Activated CD4-positive, alpha-beta T cell treated with anti-CD3 and anti-CD28 coated beads, Interleukin-2, Interleukin-6, amounts not matched to agents 100 ng/mL and 50 ng/mL, durations not matched to agents 16 hours and 8 hours (primary cell): Measurements from ENCODE around the gene MKLN1.
A peak's percentile ranks its signal among the peaks of the same experiment; 100 is the strongest.
"Not testable (repeated sequence)": the region's sequence is repeated elsewhere in the genome, so short reads cannot be mapped to it uniquely, and the experiment has no call there.

Experiments used
- DNase-seq: peaks from one replicate; pipeline ENCODE4 v3.0.0-alpha.2; 2020

The MKLN1 gene

GRCh38 chr7:131320603-131321002, 7.1 kb upstream of the MKLN1 start:
- DNase-seq: no peak

GRCh38 chr7:131321656-131322055, 6.0 kb upstream of the MKLN1 start:
- no peak for DNase-seq

- no peak for DNase-seq
Observed at GRCh38 chr7:131322061-131322460, 5.6 kb upstream of the MKLN1 start.

GRCh38 chr7:131322861-131323260, 4.8 kb upstream of the MKLN1 start:
- no peak for DNase-seq

- DNase-seq: peak; percentile 58
Observed at GRCh38 chr7:131325179-131325840, 2.4 kb upstream of the MKLN1 start.

GRCh38 chr7:131326576-131326975, 1.1 kb upstream of the MKLN1 start:
- no peak for DNase-seq

- peak; percentile 33 for DNase-seq
Observed at GRCh38 chr7:131327049-131327625, 539 bp upstream of the MKLN1 start.

GRCh38 chr7:131328377-131329175, 900 bp downstream of the MKLN1 start:
- no peak for DNase-seq

- no peak for DNase-seq
Observed at GRCh38 chr7:131329176-131329570, 1.5 kb downstream of the MKLN1 start.

GRCh38 chr7:131330299-131330698, 2.6 kb downstream of the MKLN1 start:
- no peak for DNase-seq

GRCh38 chr7:131331806-131332205, 4.1 kb downstream of the MKLN1 start:
- no peak for DNase-seq

GRCh38 chr7:131332729-131333128, 5.1 kb downstream of the MKLN1 start:
- DNase-seq: not testable (repeated sequence)

GRCh38 chr7:131335639-131336381, 8.1 kb downstream of the MKLN1 start:
- DNase-seq: no peak

GRCh38 chr7:131336956-131337355, 9.3 kb downstream of the MKLN1 start:
- DNase-seq: no peak

GRCh38 chr7:131338173-131338572, 10.5 kb downstream of the MKLN1 start:
- no peak for DNase-seq

GRCh38 chr7:131338691-131339390, 11.2 kb downstream of the MKLN1 start:
- no peak for DNase-seq

- DNase-seq: no peak
Observed at GRCh38 chr7:131341690-131342089, 14.0 kb downstream of the MKLN1 start.

- no peak for DNase-seq
Observed at GRCh38 chr7:131342864-131343442, 15.3 kb downstream of the MKLN1 start.

GRCh38 chr7:131346885-131347592, 19.4 kb downstream of the MKLN1 start:
- DNase-seq: no peak

- no peak for DNase-seq
Observed at GRCh38 chr7:131352032-131352431, 24.4 kb downstream of the MKLN1 start.

GRCh38 chr7:131354390-131354789, 26.7 kb downstream of the MKLN1 start:
- no peak for DNase-seq
